SK-N-SH treated with all-trans-retinoic acid at 6 μM for 48 hours (cell line): ENCODE measurements around the gene FAM120A.

Experiments used
- ATAC-seq: fragments of 200-7000 bp; cut with Tn5 transposase; 3 replicates; pipeline ENCODE4 v1.9.1; 2020; ENCODE audit warnings: mild to moderate bottlenecking, moderate library complexity
- BACH2 ChIP-seq: fragments of 250-450 bp; sonication (Bioruptor Pico); IDR thresholded peaks from 2 replicates; pipeline ENCODE4 v1.9.0; 2021; ENCODE audit warnings: mild to moderate bottlenecking, borderline replicate concordance
- CREB5 ChIP-seq: fragments of 250-450 bp; sonication (Bioruptor Pico); IDR thresholded peaks from 2 replicates; pipeline ENCODE4 v1.5.1; 2020; ENCODE audit warnings: low read depth, mild to moderate bottlenecking, moderate library complexity
- CSDC2 ChIP-seq: fragments of 250-450 bp; sonication (Bioruptor Pico); IDR thresholded peaks from 2 replicates; pipeline ENCODE4 v1.5.0; 2020; ENCODE audit warnings: mild to moderate bottlenecking, moderate library complexity
- ESRRG ChIP-seq: fragments of 250-450 bp; sonication (Bioruptor Pico); IDR thresholded peaks from 2 replicates; pipeline ENCODE4 v1.6.1; 2021; ENCODE audit warnings: mild to moderate bottlenecking
- GLIS3 ChIP-seq: fragments of 250-450 bp; sonication (Bioruptor Pico); IDR thresholded peaks from 2 replicates; pipeline ENCODE4 v1.5.0; 2020; ENCODE audit warnings: mild to moderate bottlenecking, moderate library complexity
- ISL1 ChIP-seq: fragments of 250-450 bp; sonication (Bioruptor Pico); IDR thresholded peaks from 2 replicates; pipeline ENCODE4 v2.1.2; 2022; ENCODE audit warnings: mild to moderate bottlenecking, moderate library complexity
- OSR1 ChIP-seq: fragments of 250-450 bp; sonication (Bioruptor Pico); IDR thresholded peaks from 2 replicates; pipeline ENCODE4 v1.8.0; 2022; ENCODE audit warnings: moderate library complexity, mild to moderate bottlenecking, inconsistent platforms
- PATZ1 ChIP-seq: fragments of 250-450 bp; sonication (Bioruptor Pico); IDR thresholded peaks from 2 replicates; pipeline ENCODE4 v1.8.0; 2020; ENCODE audit warnings: mild to moderate bottlenecking, moderate library complexity, borderline replicate concordance
- PPARA ChIP-seq: fragments of 250-450 bp; sonication (Bioruptor Pico); IDR thresholded peaks from 2 replicates; pipeline ENCODE4 v1.5.0; 2020; ENCODE audit warnings: mild to moderate bottlenecking, borderline replicate concordance
- RARB ChIP-seq: fragments of 250-450 bp; sonication (Bioruptor Pico); IDR thresholded peaks from 2 replicates; pipeline ENCODE4 v1.8.0; 2021; ENCODE audit warnings: mild to moderate bottlenecking, moderate library complexity
- SNAI2 ChIP-seq: fragments of 250-450 bp; sonication (Bioruptor Pico); IDR thresholded peaks from 2 replicates; pipeline ENCODE4 v1.5.0; 2020; ENCODE audit warnings: mild to moderate bottlenecking, moderate library complexity
- TCF4 ChIP-seq: fragments of 250-450 bp; sonication (Bioruptor Pico); IDR thresholded peaks from 2 replicates; pipeline ENCODE4 v1.8.0; 2021; ENCODE audit warnings: mild to moderate bottlenecking, moderate library complexity, borderline replicate concordance
- TSHZ2 ChIP-seq: fragments of 250-450 bp; sonication (Bioruptor Pico); IDR thresholded peaks from 2 replicates; pipeline ENCODE4 v1.5.0; 2020; ENCODE audit warnings: mild to moderate bottlenecking, moderate library complexity
- ZFP3 ChIP-seq: fragments of 250-450 bp; sonication (Bioruptor Pico); IDR thresholded peaks from 2 replicates; pipeline ENCODE4 v1.5.0; 2020; ENCODE audit warnings: mild to moderate bottlenecking, moderate library complexity
- ZFP30 ChIP-seq: fragments of 450-650 bp; formaldehyde crosslinking; IDR thresholded peaks from 2 replicates; pipeline ENCODE4 v1.5.0; 2022; ENCODE audit warnings: mild to moderate bottlenecking, moderate library complexity
- ZNF565 ChIP-seq: fragments of 450-650 bp; formaldehyde crosslinking; conservative IDR thresholded peaks from 2 replicates; pipeline ENCODE4 v1.5.0; 2020; ENCODE audit warnings: low read depth, mild to moderate bottlenecking, moderate library complexity
- ZNF70 ChIP-seq: fragments of 450-650 bp; formaldehyde crosslinking; IDR thresholded peaks from 2 replicates; pipeline ENCODE4 v1.5.0; 2020; ENCODE audit warnings: mild to moderate bottlenecking, moderate library complexity
- ZNF8 ChIP-seq: fragments of 450-650 bp; formaldehyde crosslinking; IDR thresholded peaks from 2 replicates; pipeline ENCODE4 v1.5.0; 2020; ENCODE audit warnings: mild to moderate bottlenecking, moderate library complexity
- TF ChIP-seq, protein P1 (sequence below): fragments of 250-450 bp; sonication (Bioruptor Pico); IDR thresholded peaks from 2 replicates; pipeline ENCODE4 v1.5.1; 2021; ENCODE audit warnings: mild to moderate bottlenecking, moderate library complexity
- TF ChIP-seq, protein P2 (sequence below): fragments of 250-450 bp; sonication (Bioruptor Pico); IDR thresholded peaks from 2 replicates; pipeline ENCODE4 v1.8.0; 2021; ENCODE audit warnings: low read depth, mild to moderate bottlenecking, moderate library complexity, borderline replicate concordance

The FAM120A gene

GRCh38 chr9:93590609-93591234 is 139.2 kb downstream of the FAM120A start (continued):
- TF ChIP-seq RARB (CRISPR knock-in tag) (no peak), SNAI2 (CRISPR knock-in tag) (no peak)
- TF ChIP-seq, protein P1, sequence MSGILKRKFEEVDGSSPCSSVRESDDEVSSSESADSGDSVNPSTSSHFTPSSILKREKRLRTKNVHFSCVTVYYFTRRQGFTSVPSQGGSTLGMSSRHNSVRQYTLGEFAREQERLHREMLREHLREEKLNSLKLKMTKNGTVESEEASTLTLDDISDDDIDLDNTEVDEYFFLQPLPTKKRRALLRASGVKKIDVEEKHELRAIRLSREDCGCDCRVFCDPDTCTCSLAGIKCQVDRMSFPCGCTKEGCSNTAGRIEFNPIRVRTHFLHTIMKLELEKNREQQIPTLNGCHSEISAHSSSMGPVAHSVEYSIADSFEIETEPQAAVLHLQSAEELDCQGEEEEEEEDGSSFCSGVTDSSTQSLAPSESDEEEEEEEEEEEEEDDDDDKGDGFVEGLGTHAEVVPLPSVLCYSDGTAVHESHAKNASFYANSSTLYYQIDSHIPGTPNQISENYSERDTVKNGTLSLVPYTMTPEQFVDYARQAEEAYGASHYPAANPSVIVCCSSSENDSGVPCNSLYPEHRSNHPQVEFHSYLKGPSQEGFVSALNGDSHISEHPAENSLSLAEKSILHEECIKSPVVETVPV: no peak

GRCh38 chr9:93591301-93592007 is 140.0 kb downstream of the FAM120A start:
- ATAC-seq: no peak
- TF ChIP-seq ZFP3: no peak
- TF ChIP-seq ZNF70 (CRISPR knock-in tag): no peak
- no peak for TF ChIP-seq PATZ1 (CRISPR knock-in tag)
- no peak for TF ChIP-seq CSDC2 (CRISPR knock-in tag)
- no peak for TF ChIP-seq ZNF8 (CRISPR knock-in tag)
- no peak for TF ChIP-seq OSR1 (CRISPR knock-in tag)
- TF ChIP-seq TSHZ2 (CRISPR knock-in tag): no peak
- TF ChIP-seq ISL1 (CRISPR knock-in tag): no peak
- TF ChIP-seq PPARA (CRISPR knock-in tag): no peak
- TF ChIP-seq, protein P2, sequence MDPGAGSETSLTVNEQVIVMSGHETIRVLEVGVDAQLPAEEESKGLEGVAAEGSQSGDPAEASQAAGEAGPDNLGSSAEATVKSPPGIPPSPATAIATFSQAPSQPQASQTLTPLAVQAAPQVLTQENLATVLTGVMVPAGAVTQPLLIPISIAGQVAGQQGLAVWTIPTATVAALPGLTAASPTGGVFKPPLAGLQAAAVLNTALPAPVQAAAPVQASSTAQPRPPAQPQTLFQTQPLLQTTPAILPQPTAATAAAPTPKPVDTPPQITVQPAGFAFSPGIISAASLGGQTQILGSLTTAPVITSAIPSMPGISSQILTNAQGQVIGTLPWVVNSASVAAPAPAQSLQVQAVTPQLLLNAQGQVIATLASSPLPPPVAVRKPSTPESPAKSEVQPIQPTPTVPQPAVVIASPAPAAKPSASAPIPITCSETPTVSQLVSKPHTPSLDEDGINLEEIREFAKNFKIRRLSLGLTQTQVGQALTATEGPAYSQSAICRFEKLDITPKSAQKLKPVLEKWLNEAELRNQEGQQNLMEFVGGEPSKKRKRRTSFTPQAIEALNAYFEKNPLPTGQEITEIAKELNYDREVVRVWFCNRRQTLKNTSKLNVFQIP (CRISPR knock-in tag): no peak
- TF ChIP-seq ZNF565 (CRISPR knock-in tag): no peak
- no peak for TF ChIP-seq SNAI2 (CRISPR knock-in tag)
- no peak for TF ChIP-seq CREB5 (CRISPR knock-in tag)
- no peak for TF ChIP-seq ZFP30 (CRISPR knock-in tag)
- no peak for TF ChIP-seq BACH2
- no peak for TF ChIP-seq TCF4 (CRISPR knock-in tag)
- TF ChIP-seq GLIS3 (CRISPR knock-in tag): no peak
- TF ChIP-seq ESRRG (CRISPR knock-in tag): no peak

- ATAC-seq: no peak; the same call in 1 of the 3 replicates
- TF ChIP-seq ZFP30 (CRISPR knock-in tag): no peak
- no peak for TF ChIP-seq CREB5 (CRISPR knock-in tag)
- TF ChIP-seq TSHZ2 (CRISPR knock-in tag): no peak
- TF ChIP-seq, protein P1: no peak
- TF ChIP-seq ISL1 (CRISPR knock-in tag): no peak
- TF ChIP-seq PPARA (CRISPR knock-in tag): no peak
- TF ChIP-seq GLIS3 (CRISPR knock-in tag): no peak
- TF ChIP-seq ZFP3: no peak
- TF ChIP-seq TCF4 (CRISPR knock-in tag): no peak
- TF ChIP-seq OSR1 (CRISPR knock-in tag): no peak
- TF ChIP-seq ZNF70 (CRISPR knock-in tag): no peak
Measured at GRCh38 chr9:93592008-93592642, 140.6 kb downstream of the FAM120A start.
